Astrocyte of the spinal cord (primary cell): Measurements from ENCODE around the gene SLC25A27.

Experiments used
- DNase-seq: peaks from one replicate; pipeline ENCODE4 v3.0.0; 2011; ENCODE audit warnings: low read depth, low spot score
- H3K4me3 ChIP-seq: 2 replicates; pipeline ENCODE4 v1.5.1; 2011; ENCODE audit warnings: low read depth, mild to moderate bottlenecking, low read length, moderate library complexity
- CTCF ChIP-seq: IDR thresholded peaks from 2 replicates; pipeline ENCODE4 v1.5.1; 2012; ENCODE audit warnings: low read depth, mild to moderate bottlenecking, low read length, inconsistent platforms
- in situ Hi-C: cut with HindIII; loops from 2 replicates; pipeline ENCODE4 v1.10.0; 2017; ENCODE audit warnings: low sequenced_read_pairs

The SLC25A27 gene

GRCh38 chr6:46657642-46658041, 4.9 kb downstream of the SLC25A27 start:
- no peak for DNase-seq
- no peak for TF ChIP-seq CTCF
- in situ Hi-C loops: no loop called here
- H3K4me3 ChIP-seq: no peak overlapping the region

DNA sequence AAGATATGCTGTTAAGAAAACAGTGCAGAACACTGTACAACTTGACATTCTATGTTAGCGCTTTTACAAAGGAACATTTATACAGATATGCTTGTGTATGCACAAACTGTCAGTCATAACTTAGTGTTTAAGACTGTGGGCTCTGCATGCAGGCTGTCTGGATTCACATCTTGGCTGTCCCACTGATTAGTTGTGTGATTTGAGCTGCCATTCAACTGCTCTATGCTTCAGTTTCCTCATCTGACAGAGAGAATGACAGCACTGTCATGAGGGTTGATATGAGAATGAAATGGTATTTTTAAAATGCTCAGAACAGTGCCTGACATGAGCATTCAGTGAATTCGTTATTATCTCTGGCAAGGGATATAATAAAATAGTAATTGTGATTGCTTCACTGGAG, 8.7 kb downstream of the SLC25A27 start:
- TF ChIP-seq CTCF: no peak
- H3K4me3 ChIP-seq: no peak overlapping the region
- in situ Hi-C loops: no loop called here
- no peak for DNase-seq

GRCh38 chr6:46667377-46667776, 14.6 kb downstream of the SLC25A27 start:
- no peak for TF ChIP-seq CTCF
- DNase-seq: no peak
- in situ Hi-C loops: no loop called here
- H3K4me3 ChIP-seq: no peak overlapping the region

- DNase-seq: no peak
- in situ Hi-C loops: no loop called here
- TF ChIP-seq CTCF: no peak
- H3K4me3 ChIP-seq: no peak overlapping the region
These were observed 21.6 kb downstream of the SLC25A27 start for GRCh38 chr6:46674410-46674809.

DNA sequence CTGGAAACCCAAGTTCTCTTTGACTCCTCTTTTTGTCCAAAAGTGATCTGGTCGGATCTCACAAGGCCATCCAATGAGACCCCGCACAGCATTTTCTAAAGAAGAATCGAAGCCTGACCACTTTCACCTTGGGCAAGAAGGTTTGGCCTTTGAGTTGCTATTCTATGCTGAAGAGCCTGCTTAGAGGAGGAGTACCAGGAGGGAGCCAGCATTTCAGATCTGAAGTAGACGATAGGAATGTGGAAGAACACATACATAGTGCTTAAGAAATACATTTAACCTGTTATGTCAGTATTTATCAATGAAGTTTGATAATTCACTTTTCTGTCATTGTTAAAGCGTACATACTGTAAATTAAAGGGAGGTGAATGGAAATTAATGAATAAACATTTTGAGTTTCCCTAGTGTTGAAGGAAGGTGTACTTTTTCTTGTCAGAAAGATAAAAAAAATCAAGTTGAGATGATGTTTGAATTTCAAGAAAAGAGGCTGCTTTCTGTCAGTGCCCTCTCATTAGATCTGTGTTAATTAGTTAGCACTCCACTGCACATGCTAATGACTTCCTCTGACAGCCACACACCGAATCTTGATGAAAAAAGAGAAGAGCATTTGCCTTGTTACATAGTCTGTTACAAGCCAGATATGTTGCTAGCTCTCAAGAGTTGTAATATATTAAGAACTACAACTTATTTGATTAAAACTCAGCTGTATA, 24.0 kb downstream of the SLC25A27 start:
- in situ Hi-C loops: no loop called here
- no peak for DNase-seq
- TF ChIP-seq CTCF: no peak
- H3K4me3 ChIP-seq: no peak overlapping the region

DNA sequence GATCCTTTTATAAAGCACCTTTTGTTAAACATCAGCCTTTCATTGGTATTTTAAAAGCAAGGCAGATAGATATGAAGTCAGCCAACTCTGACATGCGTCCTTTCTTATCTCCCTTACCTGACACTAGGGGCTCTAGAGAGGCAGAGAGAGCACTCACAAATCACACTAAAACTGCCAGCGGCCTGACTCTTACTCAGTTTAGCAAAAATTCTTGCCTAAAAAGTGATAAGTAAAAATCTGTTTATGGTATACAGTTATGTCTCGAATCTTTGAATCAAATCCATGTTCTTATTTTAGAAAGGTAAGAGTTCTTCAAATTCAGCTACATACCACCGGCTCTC, 24.5 kb downstream of the SLC25A27 start:
- DNase-seq: no peak
- H3K4me3 ChIP-seq: no peak overlapping the region
- peak; percentile 44 for TF ChIP-seq CTCF
- in situ Hi-C loops: no loop called here
